AG04449 (cell line): ENCODE data around the gene SYNC.

ENCODE experiments used
- CTCF ChIA-PET: fragments of 350-600 bp; formaldehyde crosslinking; extraction: SDS; loops from one replicate; lab custom pipeline; 2021; ENCODE audit warnings: antibody characterized with exemption; lab: Yijun Ruan, JAX
- POLR2A ChIA-PET: fragments of 400-600, 350-600 bp; formaldehyde crosslinking; extraction: SDS; loops from one replicate; lab custom pipeline; 2020; ENCODE audit warnings: antibody characterized with exemption, inconsistent platforms; lab: Yijun Ruan, JAX
- DNase-seq: peaks from one replicate; pipeline ENCODE4 v3.0.0-alpha.2; 2010; ENCODE audit warnings: low read depth, low spot score
- H3K4me3 ChIP-seq: 2 replicates; pipeline ENCODE4 v1.5.1; 2011; ENCODE audit warnings: low read depth, mild to moderate bottlenecking, control low read depth, low read length
- TF ChIP-seq, protein P1 (sequence below): IDR thresholded peaks from one replicate; pipeline ENCODE4 v1.5.1; 2011; ENCODE audit warnings: mild to moderate bottlenecking, moderate library complexity, low read length, control low read depth, inconsistent platforms; ENCODE audit not compliant: insufficient read depth; ENCODE audit errors: missing control alignments

The SYNC gene

DNA sequence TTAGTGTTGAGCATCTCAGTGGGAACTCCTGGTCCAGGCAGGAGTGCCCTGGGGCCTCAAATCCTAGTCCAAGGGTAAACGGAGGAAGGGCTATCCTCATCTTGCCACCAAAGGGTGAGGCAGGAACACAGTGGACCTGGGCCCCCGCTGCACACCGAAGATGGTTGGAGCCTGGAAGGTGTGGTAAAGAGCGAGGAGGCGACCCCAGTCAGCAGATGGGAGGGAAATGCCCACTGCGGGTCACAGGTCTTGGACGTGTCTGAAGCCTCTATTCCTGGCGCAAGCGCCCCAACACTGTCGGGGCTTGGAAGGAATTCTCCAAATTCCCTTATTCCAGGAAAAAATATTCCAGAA, 38.5 kb upstream of the SYNC start:
- H3K4me3 ChIP-seq = peak overlapping the region; percentile 74
- no peak for DNase-seq
- TF ChIP-seq, protein P1, sequence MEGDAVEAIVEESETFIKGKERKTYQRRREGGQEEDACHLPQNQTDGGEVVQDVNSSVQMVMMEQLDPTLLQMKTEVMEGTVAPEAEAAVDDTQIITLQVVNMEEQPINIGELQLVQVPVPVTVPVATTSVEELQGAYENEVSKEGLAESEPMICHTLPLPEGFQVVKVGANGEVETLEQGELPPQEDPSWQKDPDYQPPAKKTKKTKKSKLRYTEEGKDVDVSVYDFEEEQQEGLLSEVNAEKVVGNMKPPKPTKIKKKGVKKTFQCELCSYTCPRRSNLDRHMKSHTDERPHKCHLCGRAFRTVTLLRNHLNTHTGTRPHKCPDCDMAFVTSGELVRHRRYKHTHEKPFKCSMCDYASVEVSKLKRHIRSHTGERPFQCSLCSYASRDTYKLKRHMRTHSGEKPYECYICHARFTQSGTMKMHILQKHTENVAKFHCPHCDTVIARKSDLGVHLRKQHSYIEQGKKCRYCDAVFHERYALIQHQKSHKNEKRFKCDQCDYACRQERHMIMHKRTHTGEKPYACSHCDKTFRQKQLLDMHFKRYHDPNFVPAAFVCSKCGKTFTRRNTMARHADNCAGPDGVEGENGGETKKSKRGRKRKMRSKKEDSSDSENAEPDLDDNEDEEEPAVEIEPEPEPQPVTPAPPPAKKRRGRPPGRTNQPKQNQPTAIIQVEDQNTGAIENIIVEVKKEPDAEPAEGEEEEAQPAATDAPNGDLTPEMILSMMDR = no peak
- ChIA-PET CTCF (interaction anchor here (2.0 kb wide), 1 partner anchor 29 kb away, joined by 9 read pairs; no protein-coding TSS in a partner anchor), POLR2A (no interaction called here)

DNA sequence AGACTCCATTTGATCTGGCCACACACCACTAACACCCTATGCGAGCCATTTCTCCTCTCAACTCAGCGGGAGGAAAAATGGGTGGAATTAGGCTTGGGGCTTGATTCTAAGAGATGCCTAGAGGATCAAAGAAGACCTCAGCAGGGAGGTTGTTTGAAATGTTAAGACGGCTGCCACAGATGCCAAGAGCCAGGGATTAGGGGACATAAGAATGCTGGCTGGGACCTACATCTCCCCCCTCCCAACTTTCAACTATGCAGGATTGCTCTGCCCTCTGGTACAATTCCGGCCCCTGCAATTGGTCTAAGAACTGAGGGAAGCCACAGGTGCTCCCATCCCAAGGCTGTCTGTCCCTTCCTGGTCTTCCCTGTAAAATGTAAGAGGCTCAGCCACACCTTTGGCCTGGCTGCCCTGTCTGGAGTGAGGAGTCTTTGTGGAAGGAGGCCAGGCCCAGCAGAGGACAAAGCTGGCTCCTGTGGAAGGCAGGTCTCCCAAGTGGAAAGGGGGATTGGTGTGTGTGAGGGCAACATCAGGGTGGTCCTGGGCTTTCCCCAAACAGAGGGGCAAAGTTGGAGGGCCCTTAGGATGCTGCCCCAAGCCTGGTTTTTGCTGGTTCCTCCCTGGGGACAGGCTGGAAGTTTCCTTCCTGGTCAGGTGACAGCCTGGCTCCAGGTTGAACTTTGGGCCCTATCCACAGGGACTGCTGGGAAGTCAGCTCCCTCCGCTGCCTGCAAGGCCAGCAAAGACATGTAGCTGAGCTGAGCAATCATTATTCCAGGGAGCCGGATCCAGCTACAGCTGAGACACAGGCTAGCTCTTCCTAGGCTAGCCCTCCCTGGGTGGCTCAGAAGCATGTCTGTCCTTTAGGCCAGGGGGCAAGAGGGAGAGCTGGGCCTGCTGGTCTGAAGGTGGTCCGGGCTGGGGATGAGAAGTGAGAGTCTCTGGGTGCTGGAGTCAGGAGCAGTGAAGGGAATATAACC, 34.5 kb upstream of the SYNC start:
- ChIA-PET POLR2A (no interaction called here), CTCF (interaction anchor here (1.5 to 3.1 kb wide), 2 partner anchors 9 to 25 kb away, joined by 6 to 17 read pairs; no protein-coding TSS in a partner anchor)
- TF ChIP-seq, protein P1 = no peak
- no peak for DNase-seq
- H3K4me3 ChIP-seq = no peak overlapping the region

DNA sequence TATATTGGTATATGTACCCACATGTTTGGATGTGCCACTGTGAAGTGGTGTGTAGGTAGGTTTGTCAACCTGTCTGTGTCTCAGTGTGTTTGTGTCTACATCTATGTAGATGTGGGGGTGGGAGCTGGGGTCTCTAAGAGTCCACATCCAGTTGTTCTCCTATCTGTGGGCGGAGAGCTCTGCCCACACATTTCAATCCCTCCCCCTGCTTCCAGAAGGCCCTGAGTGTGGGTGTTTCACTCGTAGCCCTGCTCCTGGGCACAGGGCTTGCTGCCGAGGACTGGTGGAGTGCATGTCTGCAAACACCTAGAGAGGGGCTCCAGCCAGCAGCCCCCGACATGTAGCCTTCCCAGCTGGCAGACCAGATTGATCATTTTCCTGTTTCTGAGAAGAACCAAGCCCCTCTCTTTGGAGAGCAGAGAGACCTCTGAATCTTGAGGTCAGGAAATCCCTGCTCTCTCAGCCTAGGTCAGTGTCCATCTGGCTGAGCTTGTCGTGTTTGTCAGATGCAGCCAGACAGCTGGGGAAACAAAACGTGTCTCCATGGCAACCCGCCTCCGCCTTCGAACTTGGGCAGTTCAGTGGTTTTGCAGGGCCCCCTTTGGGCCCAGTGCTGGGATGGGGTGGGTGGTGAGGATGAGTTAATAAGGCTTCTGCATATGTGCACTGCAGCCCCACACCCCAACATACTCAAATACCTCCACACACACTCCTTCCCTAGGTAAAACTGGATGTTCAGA, 31.2 kb upstream of the SYNC start:
- DNase-seq = no peak
- ChIA-PET POLR2A (interaction anchor here (1.1 kb wide), 1 partner anchor 30 kb away, joined by 3 read pairs; no protein-coding TSS in a partner anchor), CTCF (interaction anchor here (1.3 to 3.6 kb wide), 3 partner anchors 22 to 41 kb away, joined by 3 to 14 read pairs (median 4); no protein-coding TSS in a partner anchor)
- H3K4me3 ChIP-seq = no peak overlapping the region
- TF ChIP-seq, protein P1 = no peak

DNA sequence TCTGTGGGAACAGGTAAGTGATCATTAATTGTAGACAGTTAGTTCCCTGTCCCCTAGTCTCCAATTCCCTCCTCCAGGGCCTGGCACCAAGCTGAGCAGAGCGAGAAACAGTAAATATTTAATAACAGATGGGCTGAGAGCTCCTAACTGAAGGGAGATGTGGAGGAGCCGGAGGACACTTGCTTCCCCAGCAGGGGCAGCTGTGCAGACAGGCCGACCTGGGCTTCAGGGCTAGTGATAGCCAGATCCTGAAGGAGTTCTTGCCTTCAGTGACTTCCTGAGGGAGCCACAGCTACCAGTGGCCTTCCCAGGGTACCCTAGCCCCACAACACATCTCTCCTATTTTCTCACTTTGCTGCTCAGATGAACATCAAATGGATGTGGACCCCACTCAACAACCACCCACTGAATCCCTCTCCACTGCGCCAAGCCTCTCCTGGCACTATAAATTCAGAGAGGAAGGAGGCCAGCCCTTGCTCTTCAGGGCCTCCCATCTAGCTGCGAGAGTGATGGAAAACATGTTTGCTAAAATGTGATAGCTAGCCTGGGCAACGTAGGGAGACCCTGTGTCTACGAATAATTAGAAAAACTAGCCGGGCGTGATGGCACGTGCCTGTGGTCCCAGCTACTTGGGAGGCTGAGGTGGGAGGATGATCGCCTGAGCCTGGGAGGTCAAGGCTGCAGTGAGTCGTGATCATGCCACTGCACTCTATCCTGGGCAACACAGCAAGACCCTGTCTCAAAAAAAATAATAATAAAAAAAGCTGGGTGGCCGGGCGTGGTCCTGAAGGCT, 26.9 kb upstream of the SYNC start:
- H3K4me3 ChIP-seq = no peak overlapping the region
- DNase-seq = no peak
- POLR2A ChIA-PET = interaction anchor here (0.5 to 2.5 kb wide), 4 partner anchors 23 to 83 kb away, joined by 3 to 20 read pairs (median 4); partner anchors contain the start of gene SYNC
- TF ChIP-seq, protein P1 = peak; percentile 6
- CTCF ChIA-PET = interaction anchor here (0.8 to 4.1 kb wide), 8 partner anchors 10 to 44 kb away, joined by 3 to 50 read pairs (median 4); no protein-coding TSS in a partner anchor

DNA sequence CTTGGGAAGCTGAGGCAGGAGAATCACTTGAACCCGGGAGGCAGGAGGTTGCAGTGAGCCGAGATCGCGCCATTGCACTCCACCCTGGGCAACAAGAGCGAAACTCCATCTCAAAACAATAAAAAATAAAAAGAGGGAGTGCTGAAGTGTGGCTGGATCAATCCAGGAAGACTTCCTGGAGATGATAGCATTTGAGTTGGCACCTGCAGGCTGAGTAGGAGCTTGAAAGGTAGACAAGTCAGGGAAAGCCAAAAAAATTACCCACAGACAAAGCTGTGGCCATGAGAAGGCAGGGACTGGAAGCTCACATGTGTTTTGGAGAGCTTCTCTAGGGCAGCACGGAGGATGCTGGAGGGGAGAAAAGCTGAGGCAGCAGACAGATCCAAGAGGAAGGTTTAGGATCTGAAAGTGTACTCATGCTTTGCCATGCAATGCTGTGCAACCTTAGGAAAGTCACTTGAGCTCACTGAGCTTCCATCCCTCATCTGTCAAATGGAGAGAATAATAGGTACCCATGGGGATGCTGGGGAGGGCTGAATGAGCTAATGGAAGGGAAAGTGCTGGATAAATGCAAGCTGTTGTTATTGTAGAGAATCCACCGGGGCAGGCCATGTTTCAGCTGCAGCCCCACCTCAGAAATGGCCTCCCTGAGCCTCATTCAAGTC, 26.0 kb upstream of the SYNC start:
- CTCF ChIA-PET = interaction anchor here (0.9 to 4.1 kb wide), 7 partner anchors 9 to 45 kb away, joined by 3 to 50 read pairs (median 4); no protein-coding TSS in a partner anchor
- TF ChIP-seq, protein P1 = no peak
- POLR2A ChIA-PET = interaction anchor here (2.5 kb wide), 1 partner anchor 25 kb away, joined by 20 read pairs; the partner anchor contains the start of gene SYNC
- no peak overlapping the region for H3K4me3 ChIP-seq
- no peak for DNase-seq
